DND-41 (cell line): ENCODE measurements around the gene ADARB2.

Experiments
- ATAC-seq: fragments of 200-7000 bp; cut with Tn5 transposase; 3 replicates; pipeline ENCODE4 v1.9.1; 2021; ENCODE audit warnings: low read depth; ENCODE audit not compliant: insufficient read depth
- DNase-seq: peaks from one replicate; pipeline ENCODE4 v3.0.0-alpha.2; 2020
- H2AFZ ChIP-seq: 2 replicates; pipeline ENCODE4 v1.6.0; 2012; ENCODE audit warnings: low read depth, low read length
- H3K27ac ChIP-seq: 2 replicates; pipeline ENCODE4 v1.5.1; 2012; ENCODE audit warnings: low read length, inconsistent platforms
- H3K27me3 ChIP-seq: fragments of 200-600 bp; sonication (generic); 2 replicates; pipeline ENCODE4 v1.6.0; 2012; ENCODE audit warnings: low read length, mild to moderate bottlenecking, inconsistent platforms; ENCODE audit not compliant: insufficient read depth, poor library complexity
- H3K36me3 ChIP-seq: 2 replicates; pipeline ENCODE4 v1.5.1; 2012; ENCODE audit warnings: low read length, inconsistent platforms; ENCODE audit not compliant: insufficient read depth
- H3K4me1 ChIP-seq: 2 replicates; pipeline ENCODE4 v1.5.1; 2012; ENCODE audit warnings: mild to moderate bottlenecking, low read length; ENCODE audit not compliant: insufficient read depth
- H3K4me2 ChIP-seq: 2 replicates; pipeline ENCODE4 v1.6.0; 2012; ENCODE audit warnings: mild to moderate bottlenecking, moderate library complexity, low read length, inconsistent platforms; ENCODE audit not compliant: insufficient read depth
- H3K4me3 ChIP-seq, 2 experiments: fragments of 200-600 bp in 1 of 2; shearing (Covaris generic) in 1 of 2; 2 replicates each; pipeline ENCODE4 v1.5.1; 2012 to 2016; ENCODE audit warnings: inconsistent platforms in 2 of 2, low read length in 2 of 2, mild to moderate bottlenecking in 2 of 2, low read depth in 1 of 2, moderate library complexity in 1 of 2
- H3K79me2 ChIP-seq: 2 replicates; pipeline ENCODE4 v1.6.0; 2012; ENCODE audit warnings: low read length, inconsistent platforms; ENCODE audit not compliant: insufficient read depth
- H3K9ac ChIP-seq: 2 replicates; pipeline ENCODE4 v1.6.0; 2012; ENCODE audit warnings: low read depth, mild to moderate bottlenecking, inconsistent platforms, low read length, moderate library complexity
- H3K9me3 ChIP-seq: 2 replicates; pipeline ENCODE4 v1.5.1; 2012; ENCODE audit warnings: low read length, moderate library complexity, mild to moderate bottlenecking, inconsistent platforms; ENCODE audit not compliant: insufficient read depth, severe bottlenecking
- H4K20me1 ChIP-seq: 2 replicates; pipeline ENCODE4 v1.6.0; 2012; ENCODE audit warnings: low read length; ENCODE audit not compliant: insufficient read depth
- CTCF ChIP-seq: IDR thresholded peaks from 2 replicates; pipeline ENCODE4 v1.5.1; 2012; ENCODE audit warnings: borderline replicate concordance, low read length, moderate library complexity, mild to moderate bottlenecking; ENCODE audit not compliant: poor library complexity, severe bottlenecking; ENCODE audit errors: extremely low read depth
- EZH2 ChIP-seq: IDR thresholded peaks from 3 replicates; pipeline ENCODE4 v1.6.1; 2012; ENCODE audit warnings: borderline replicate concordance, low read depth, mild to moderate bottlenecking, moderate library complexity, low read length, inconsistent platforms; ENCODE audit not compliant: severe bottlenecking

The ADARB2 gene

GRCh38 chr10:1591742-1592141 lies 145.6 kb downstream of the ADARB2 start:
- Histone ChIP-seq H3K36me3 (no peaks in the 10 kb centered on the region), H3K4me2 (no peak overlapping the region), H3K9me3 (peaks cover 4% of the 10 kb centered on the region), H3K9ac (no peak overlapping the region), H3K4me1 (no peaks in the 10 kb centered on the region), H3K79me2 (no peaks in the 10 kb centered on the region), H3K27ac (no peak overlapping the region), H2AFZ (no peak overlapping the region), H4K20me1 (no peaks in the 10 kb centered on the region), H3K4me3 (no peak overlapping the region), H3K27me3 (no peaks in the 10 kb centered on the region)
- no peak for ATAC-seq
- TF ChIP-seq CTCF (no peak), EZH2 (no peak)
- DNase-seq: no peak

- Histone ChIP-seq H3K79me2 (no peaks in the 10 kb centered on the region), H3K9ac (no peak overlapping the region), H3K27ac (no peak overlapping the region), H2AFZ (no peak overlapping the region), H3K27me3 (no peaks in the 10 kb centered on the region), H3K4me2 (no peak overlapping the region), H3K36me3 (no peaks in the 10 kb centered on the region), H3K4me1 (no peaks in the 10 kb centered on the region), H4K20me1 (no peaks in the 10 kb centered on the region), H3K4me3 (no peak overlapping the region), H3K9me3 (peaks cover 4% of the 10 kb centered on the region)
- ATAC-seq (no peak), DNase-seq (no peak)
- no peak for TF ChIP-seq EZH2
- TF ChIP-seq CTCF: no peak
Observed at GRCh38 chr10:1591045-1591444, 146.3 kb downstream of the ADARB2 start.

GRCh38 chr10:1589257-1589656 lies 148.1 kb downstream of the ADARB2 start:
- no peak overlapping the region for H3K9ac ChIP-seq
- H3K9me3 ChIP-seq: peaks cover 4% of the 10 kb centered on the region
- H3K4me2 ChIP-seq: no peak overlapping the region
- no peaks in the 10 kb centered on the region for H4K20me1 ChIP-seq
- H3K27me3 ChIP-seq: no peaks in the 10 kb centered on the region
- ATAC-seq (no peak), DNase-seq (no peak)
- TF ChIP-seq EZH2 (no peak), CTCF (no peak)
- H3K36me3 ChIP-seq: no peaks in the 10 kb centered on the region
- no peak overlapping the region for H3K27ac ChIP-seq
- no peak overlapping the region for H2AFZ ChIP-seq
- H3K4me3 ChIP-seq: no peak overlapping the region
- H3K4me1 ChIP-seq: no peaks in the 10 kb centered on the region
- H3K79me2 ChIP-seq: no peaks in the 10 kb centered on the region

- Histone ChIP-seq H3K4me2 (no peak overlapping the region), H2AFZ (no peak overlapping the region), H3K36me3 (no peaks in the 10 kb centered on the region), H3K9me3 (no peaks in the 10 kb centered on the region), H4K20me1 (no peaks in the 10 kb centered on the region), H3K4me3 (no peak overlapping the region), H3K27ac (no peak overlapping the region), H3K4me1 (no peaks in the 10 kb centered on the region), H3K9ac (no peak overlapping the region), H3K79me2 (no peaks in the 10 kb centered on the region), H3K27me3 (no peaks in the 10 kb centered on the region)
- no peak for ATAC-seq
- TF ChIP-seq EZH2 (no peak), CTCF (no peak)
- no peak for DNase-seq
Observed at GRCh38 chr10:1582739-1583138, 154.6 kb downstream of the ADARB2 start.
